Peyer's patch (tissue), 4 donors: ENCODE results near the gene ZC3H4. TPM values are rescaled to one million over a fixed set of nuclear protein-coding genes. Genes with fewer than 3 reads are reported as not detected.
A peak's percentile ranks its signal among the peaks of the same experiment; 100 is the strongest.
"Not testable (repeated sequence)": the region's sequence is repeated elsewhere in the genome, so short reads cannot be mapped to it uniquely, and the experiment has no call there.

ENCODE experiments used
- DNase-seq, 3 donors: peaks; one replicate each; pipeline ENCODE4 v3.0.0-alpha.2; 2017 to 2019
- H3K27ac ChIP-seq, 4 donors: fragments of 200-600 bp; sonication (generic); one replicate each; pipeline ENCODE4 v1.5.1; 2016 to 2019
- H3K27me3 ChIP-seq, 2 donors: fragments of 200-600 bp; sonication (generic); one replicate each; pipeline ENCODE4 v1.5.1; 2019
- H3K36me3 ChIP-seq, 3 donors: fragments of 200-600 bp; sonication (generic); one replicate each; pipeline ENCODE4 v1.5.1; 2016 to 2019
- H3K4me1 ChIP-seq, 4 donors: fragments of 200-600 bp; sonication (generic); one replicate each; pipeline ENCODE4 v1.5.1; 2016 to 2019
- H3K4me3 ChIP-seq, 4 donors: fragments of 200-600 bp; sonication (generic); 1 replicate in 3 of 4; 2 replicates in 1 of 4; pipeline ENCODE4 v1.5.1; 2016 to 2019; ENCODE audit warnings: mild to moderate bottlenecking in 1 of 4
- H3K9me3 ChIP-seq, 4 donors: fragments of 200-600 bp; sonication (generic); one replicate each; pipeline ENCODE4 v1.5.1; 2016 to 2019; ENCODE audit warnings: mild to moderate bottlenecking in 1 of 4
- POLR2A ChIP-seq, 2 donors: fragments of 450-650 bp; IDR thresholded peaks; one replicate each; pipeline ENCODE4 v1.5.1; 2017; ENCODE audit warnings: antibody characterized with exemption in 2 of 2, mild to moderate bottlenecking in 2 of 2, moderate library complexity in 2 of 2
- total RNA-seq, 4 donors: library from RNA; depleted of rRNA; stranded (reverse); fragments of >200 nt; gene quantifications; one replicate each; pipeline ENCODE4 v1.1.0, GENCODE V29; 2016
- TF ChIP-seq, protein P1 (sequence below), 6 experiments: fragments of 450-650 bp in 4 of 6; fragments of 200-600 bp in 2 of 6; sonication (generic) in 1 of 6; IDR thresholded peaks; one replicate each; pipeline ENCODE4 v1.5.1; 2017 to 2019; ENCODE audit warnings: antibody characterized with exemption in 6 of 6, mild to moderate bottlenecking in 3 of 6, moderate library complexity in 1 of 6

The ZC3H4 gene
- total RNA-seq, 4 donors from 2014 or later, result 24.7 to 61.9 (median 42.4) TPM

DNA sequence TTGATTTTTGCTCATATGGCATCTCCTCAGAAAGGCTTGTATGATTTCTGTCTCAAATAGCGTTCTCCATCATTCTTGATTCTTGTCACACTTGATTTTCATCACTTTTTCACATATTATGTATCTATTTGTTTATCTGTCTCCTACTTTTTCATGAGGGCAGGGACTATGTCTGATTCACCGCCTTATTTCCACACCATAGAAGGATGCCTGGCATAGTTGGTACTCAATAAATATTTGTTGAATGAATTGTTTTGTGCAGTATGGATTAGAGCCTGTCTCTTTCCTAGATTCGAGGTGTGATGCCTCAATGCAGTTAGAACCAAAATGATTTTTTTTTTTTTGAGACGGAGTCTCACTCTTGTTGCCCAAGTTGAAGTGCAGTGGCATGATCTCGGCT is 29.2 kb upstream of the ZC3H4 start:
- Histone ChIP-seq H3K4me3 (no peak overlapping the region), H3K9me3 (no peaks in the 10 kb centered on the region), H3K4me1 (no peaks in the 10 kb centered on the region), H3K27me3 (no peaks in the 10 kb centered on the region), H3K27ac (peak overlapping the region in 1 of 4 donors; percentile 40), H3K36me3 (peaks cover 0 to 33% (median 0%) of the 10 kb centered on the region in 3 donors)
- DNase-seq, result no peak
- TF ChIP-seq, protein P1, sequence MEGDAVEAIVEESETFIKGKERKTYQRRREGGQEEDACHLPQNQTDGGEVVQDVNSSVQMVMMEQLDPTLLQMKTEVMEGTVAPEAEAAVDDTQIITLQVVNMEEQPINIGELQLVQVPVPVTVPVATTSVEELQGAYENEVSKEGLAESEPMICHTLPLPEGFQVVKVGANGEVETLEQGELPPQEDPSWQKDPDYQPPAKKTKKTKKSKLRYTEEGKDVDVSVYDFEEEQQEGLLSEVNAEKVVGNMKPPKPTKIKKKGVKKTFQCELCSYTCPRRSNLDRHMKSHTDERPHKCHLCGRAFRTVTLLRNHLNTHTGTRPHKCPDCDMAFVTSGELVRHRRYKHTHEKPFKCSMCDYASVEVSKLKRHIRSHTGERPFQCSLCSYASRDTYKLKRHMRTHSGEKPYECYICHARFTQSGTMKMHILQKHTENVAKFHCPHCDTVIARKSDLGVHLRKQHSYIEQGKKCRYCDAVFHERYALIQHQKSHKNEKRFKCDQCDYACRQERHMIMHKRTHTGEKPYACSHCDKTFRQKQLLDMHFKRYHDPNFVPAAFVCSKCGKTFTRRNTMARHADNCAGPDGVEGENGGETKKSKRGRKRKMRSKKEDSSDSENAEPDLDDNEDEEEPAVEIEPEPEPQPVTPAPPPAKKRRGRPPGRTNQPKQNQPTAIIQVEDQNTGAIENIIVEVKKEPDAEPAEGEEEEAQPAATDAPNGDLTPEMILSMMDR (IDR thresholded peaks at IDR 0.05), result no peak
- TF ChIP-seq POLR2A (IDR thresholded peaks at IDR 0.05), result no peak

DNA sequence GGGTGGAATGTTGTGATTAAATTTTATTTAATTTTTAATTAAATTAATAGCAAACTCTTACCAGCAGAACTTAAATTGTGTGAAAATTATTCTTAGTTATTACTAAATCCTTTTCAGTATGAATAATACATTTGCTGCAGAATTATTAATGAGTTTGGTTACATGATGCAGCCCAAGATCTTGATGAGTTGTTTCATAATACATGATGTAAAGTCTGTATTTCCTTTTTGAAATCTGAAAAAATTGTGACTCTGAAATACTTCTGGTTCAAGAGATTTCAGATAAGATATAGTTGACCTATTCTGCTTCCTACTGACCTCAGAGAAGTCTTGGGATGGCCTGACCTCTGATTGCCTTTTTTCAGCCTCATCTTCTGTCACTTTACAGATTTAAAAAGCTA is 28.1 kb upstream of the ZC3H4 start:
- Histone ChIP-seq H3K4me1 (no peaks in the 10 kb centered on the region), H3K27ac (no peak overlapping the region), H3K9me3 (no peaks in the 10 kb centered on the region), H3K4me3 (no peak overlapping the region), H3K27me3 (no peaks in the 10 kb centered on the region), H3K36me3 (peaks cover 0 to 33% (median 0%) of the 10 kb centered on the region in 3 donors)
- DNase-seq, result no peak
- TF ChIP-seq POLR2A (IDR thresholded peaks at IDR 0.05), result no peak
- TF ChIP-seq, protein P1 (IDR thresholded peaks at IDR 0.05), result no peak

DNA sequence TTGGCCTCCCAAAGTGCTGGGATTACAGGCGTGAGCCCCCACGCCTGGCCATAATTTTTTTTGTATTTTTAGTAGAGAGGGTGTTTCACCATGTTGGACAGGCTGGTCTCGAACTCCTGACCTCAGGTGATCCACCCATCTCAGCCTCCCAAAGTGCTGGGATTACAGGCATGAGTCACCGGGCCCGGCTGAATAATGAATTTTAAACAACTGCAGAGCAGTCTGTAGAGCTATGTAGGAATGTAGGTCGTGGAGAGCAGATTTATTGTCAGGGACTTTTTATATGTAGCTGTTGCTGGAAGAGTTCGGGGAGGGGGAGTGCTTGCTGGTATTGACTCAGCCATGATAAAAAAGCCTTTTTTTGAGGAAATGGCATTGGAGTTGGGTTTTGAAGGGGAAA is 27.7 kb upstream of the ZC3H4 start:
- H3K27me3 ChIP-seq, H3K9me3 ChIP-seq, H3K4me3 ChIP-seq, H3K27ac ChIP-seq, H3K4me1 ChIP-seq, DNase-seq: not testable (repeated sequence)
- H3K36me3 ChIP-seq, result peaks cover 0 to 30% (median 0%) of the 10 kb centered on the region in 3 donors

DNA sequence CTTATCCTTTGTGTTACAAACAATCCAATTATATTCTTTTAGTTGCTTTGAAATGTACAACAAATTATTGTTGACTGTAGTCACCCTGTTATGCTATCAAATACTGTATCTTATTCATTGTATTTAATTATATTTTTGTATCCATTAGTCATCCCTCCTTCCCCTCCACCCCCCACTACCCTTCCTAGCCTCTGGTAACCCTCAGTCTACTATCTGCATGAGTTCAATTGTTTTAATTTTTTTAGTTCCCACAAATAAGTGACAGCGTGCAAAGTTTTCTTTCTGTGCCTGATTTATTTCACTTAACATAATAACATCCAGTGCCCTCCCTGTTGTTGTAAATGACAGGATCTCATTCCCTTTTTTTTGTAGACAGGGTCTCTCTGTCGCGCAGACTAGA is 21.6 kb upstream of the ZC3H4 start:
- TF ChIP-seq POLR2A (IDR thresholded peaks at IDR 0.05), result no peak
- TF ChIP-seq, protein P1 (IDR thresholded peaks at IDR 0.05), result no peak
- Histone ChIP-seq H3K27ac (no peak overlapping the region), H3K9me3 (no peaks in the 10 kb centered on the region), H3K4me3 (no peak overlapping the region), H3K27me3 (no peaks in the 10 kb centered on the region), H3K4me1 (peaks cover 0 to 18% (median 4%) of the 10 kb centered on the region in 4 donors), H3K36me3 (no peaks in the 10 kb centered on the region)
- DNase-seq, result no peak

DNA sequence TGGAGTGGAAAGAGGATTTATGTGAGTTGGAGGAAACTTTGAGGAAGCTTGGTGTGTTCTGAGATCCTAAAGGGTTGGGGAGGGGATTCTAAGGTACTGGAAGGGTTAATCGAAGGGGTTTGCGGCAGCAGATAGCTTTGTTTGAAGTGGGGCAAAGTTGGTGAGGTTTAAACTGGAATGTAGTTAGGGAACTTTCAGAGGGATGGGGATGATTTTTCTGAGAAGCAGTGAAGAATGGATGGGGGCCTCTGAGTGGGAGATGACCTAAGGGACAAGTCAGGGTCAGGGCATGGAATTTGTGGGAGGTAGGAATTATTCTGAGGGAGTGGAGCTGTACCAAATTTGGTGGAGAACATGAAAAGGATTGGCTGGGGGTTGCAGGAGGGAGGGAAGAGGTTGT is 21.0 kb upstream of the ZC3H4 start:
- DNase-seq, result no peak
- TF ChIP-seq, protein P1 (IDR thresholded peaks at IDR 0.05), result no peak
- no peak for TF ChIP-seq POLR2A (IDR thresholded peaks at IDR 0.05)
- Histone ChIP-seq H3K27ac (no peak overlapping the region), H3K4me1 (peaks cover 0 to 18% (median 4%) of the 10 kb centered on the region in 4 donors), H3K4me3 (no peak overlapping the region), H3K9me3 (no peaks in the 10 kb centered on the region), H3K36me3 (no peaks in the 10 kb centered on the region), H3K27me3 (no peaks in the 10 kb centered on the region)

DNA sequence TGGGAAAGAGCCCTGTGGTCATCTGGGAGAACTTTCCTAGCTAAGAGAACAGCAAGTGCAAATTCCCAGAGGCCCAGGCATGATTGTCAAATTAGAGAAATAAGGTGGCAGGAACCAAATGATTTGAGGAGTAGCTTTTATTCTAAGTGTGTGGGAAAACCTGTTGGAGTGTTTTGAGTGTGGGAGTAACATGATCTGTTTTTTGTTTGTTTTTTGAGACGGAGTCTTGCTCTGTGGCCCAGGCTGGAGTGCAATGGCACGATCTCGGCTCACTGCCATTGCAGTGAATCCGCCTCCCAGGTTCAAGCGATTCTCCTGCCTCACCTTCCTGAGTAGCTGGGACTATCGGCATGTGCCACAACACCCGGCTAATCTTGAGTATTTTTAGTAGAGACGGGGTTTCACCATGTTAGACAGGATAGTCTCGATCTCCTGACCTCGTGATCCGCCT is 19.5 kb upstream of the ZC3H4 start:
- no peak overlapping the region for H3K4me3 ChIP-seq
- no peak overlapping the region for H3K27ac ChIP-seq
- DNase-seq, result no peak
- H3K27me3 ChIP-seq, result no peaks in the 10 kb centered on the region
- H3K9me3 ChIP-seq, result no peaks in the 10 kb centered on the region
- H3K4me1 ChIP-seq, result peaks cover 0 to 18% (median 4%) of the 10 kb centered on the region in 4 donors
- no peaks in the 10 kb centered on the region for H3K36me3 ChIP-seq
- TF ChIP-seq, protein P1 (IDR thresholded peaks at IDR 0.05), result no peak
- no peak for TF ChIP-seq POLR2A (IDR thresholded peaks at IDR 0.05)
